ENCODE measurements around the gene MAP3K6.

The MAP3K6 gene

GRCh38 chr1:27397110-27397509, 30.3 kb upstream of the MAP3K6 start:
- POLR2A ChIA-PET (ENCODE audit: low non-redundant PET), result no interaction called here
- CTCF ChIA-PET, result interaction anchor here (0.6 to 2.7 kb wide), 5 partner anchors 9 to 430 kb away, joined by 3 to 15 read pairs (median 4); partner anchors contain the start of gene CD164L2
- no peak for DNase-seq (ENCODE audit: low spot score)
- TF ChIP-seq CTCF (conservative IDR thresholded peaks at IDR 0.05; ENCODE audit: low read depth), result no peak
- H3K27ac ChIP-seq, result peak overlapping the region; percentile 60

GRCh38 chr1:27395441-27396195, 28.9 kb upstream of the MAP3K6 start:
- POLR2A ChIA-PET (ENCODE audit: low non-redundant PET), result interaction anchor here (0.6 kb wide), 2 partner anchors 53 to 1965 kb away, joined by 3 read pairs; no protein-coding TSS in a partner anchor
- DNase-seq (ENCODE audit: low spot score), result peak; percentile 77
- CTCF ChIA-PET, result interaction anchor here (0.5 to 2.7 kb wide), 22 partner anchors 9 to 538 kb away, joined by 3 to 45 read pairs (median 4); partner anchors contain the start of genes CD164L2 and IFI6

GRCh38 chr1:27394925-27395324, 28.2 kb upstream of the MAP3K6 start:
- ChIA-PET POLR2A (ENCODE audit: low non-redundant PET) (interaction anchor here (0.6 kb wide), 2 partner anchors 53 to 86 kb away, joined by 3 read pairs; no protein-coding TSS in a partner anchor), CTCF (interaction anchor here (0.6 to 2.7 kb wide), 13 partner anchors 26 to 397 kb away, joined by 3 to 45 read pairs (median 3); partner anchors contain the start of gene IFI6)
- peak overlapping the region; percentile 75 for H3K27ac ChIP-seq
- no peak for TF ChIP-seq CTCF (conservative IDR thresholded peaks at IDR 0.05; ENCODE audit: low read depth)
- DNase-seq (ENCODE audit: low spot score), result no peak

More at GRCh38 chr1:27395441-27396195, 28.9 kb upstream of the MAP3K6 start:
- peak; percentile 98 for TF ChIP-seq CTCF (conservative IDR thresholded peaks at IDR 0.05; ENCODE audit: low read depth)
- H3K27ac ChIP-seq, result peak overlapping the region; percentile 60

- peak overlapping the region; percentile 75 for H3K27ac ChIP-seq
- DNase-seq (ENCODE audit: low spot score), result no peak
- no peak for TF ChIP-seq CTCF (conservative IDR thresholded peaks at IDR 0.05; ENCODE audit: low read depth)
- ChIA-PET POLR2A (ENCODE audit: low non-redundant PET) (interaction anchor here (0.6 kb wide), 1 partner anchor 86 kb away, joined by 3 read pairs; no protein-coding TSS in a partner anchor), CTCF (interaction anchor here (0.6 to 2.2 kb wide), 8 partner anchors 25 to 213 kb away, joined by 3 to 45 read pairs (median 3); no protein-coding TSS in a partner anchor)
Observed at GRCh38 chr1:27394282-27394658, 27.5 kb upstream of the MAP3K6 start.

- ChIA-PET POLR2A (ENCODE audit: low non-redundant PET) (no interaction called here), CTCF (interaction anchor here (0.8 to 2.2 kb wide), 5 partner anchors 36 to 213 kb away, joined by 3 to 45 read pairs (median 3); partner anchors contain the start of gene SYTL1)
- H3K27ac ChIP-seq, result peak overlapping the region; percentile 75
- TF ChIP-seq CTCF (conservative IDR thresholded peaks at IDR 0.05; ENCODE audit: low read depth), result no peak
- DNase-seq (ENCODE audit: low spot score), result no peak
Observed at GRCh38 chr1:27393641-27394281, 27.0 kb upstream of the MAP3K6 start.

All from RWPE1 (cell line).